Dermis blood vessel endothelial cell (primary cell): ENCODE results near the gene CALU. TPM values are rescaled to one million over a fixed set of nuclear protein-coding genes. Genes with fewer than 3 reads are reported as not detected.

Experiments
- DNase-seq: peaks from one replicate; pipeline ENCODE4 v3.0.0; 2010
- total RNA-seq: library from RNA; depleted of rRNA; stranded (reverse); fragments of >200 nt; gene quantifications from 2 replicates; pipeline ENCODE4 v1.2.3, GENCODE V29; 2014

The CALU gene
- total RNA-seq: 421 and 506 TPM in 2 replicates

GRCh38 chr7:128739048-128739962, at the start of gene CALU:
TSS of gene CALU (plus strand) at chr7:128739359. CDS start at chr7:128748584, 9,225 bp downstream.
- DNase-seq: peak; percentile 98

DNA sequence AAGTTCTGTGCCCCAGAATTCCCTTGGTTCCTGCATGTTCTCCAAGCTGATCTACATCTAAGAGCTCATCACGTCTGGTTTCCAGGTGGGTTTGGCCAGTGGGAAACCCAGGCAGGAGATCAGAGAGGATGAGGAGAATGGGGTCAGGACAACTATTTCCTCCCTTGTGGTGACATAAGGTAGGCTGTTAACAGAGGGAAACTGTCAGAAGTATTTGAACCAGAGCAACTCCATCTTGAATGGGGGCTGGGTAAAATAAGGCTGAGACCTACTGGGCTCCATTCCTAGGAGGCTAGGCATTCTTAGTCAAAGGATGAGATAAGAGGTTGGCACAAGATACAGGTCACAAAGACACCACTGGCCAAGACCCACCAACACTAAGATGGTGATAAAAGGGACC, 47.9 kb upstream of the CALU start:
- no peak for DNase-seq

DNA sequence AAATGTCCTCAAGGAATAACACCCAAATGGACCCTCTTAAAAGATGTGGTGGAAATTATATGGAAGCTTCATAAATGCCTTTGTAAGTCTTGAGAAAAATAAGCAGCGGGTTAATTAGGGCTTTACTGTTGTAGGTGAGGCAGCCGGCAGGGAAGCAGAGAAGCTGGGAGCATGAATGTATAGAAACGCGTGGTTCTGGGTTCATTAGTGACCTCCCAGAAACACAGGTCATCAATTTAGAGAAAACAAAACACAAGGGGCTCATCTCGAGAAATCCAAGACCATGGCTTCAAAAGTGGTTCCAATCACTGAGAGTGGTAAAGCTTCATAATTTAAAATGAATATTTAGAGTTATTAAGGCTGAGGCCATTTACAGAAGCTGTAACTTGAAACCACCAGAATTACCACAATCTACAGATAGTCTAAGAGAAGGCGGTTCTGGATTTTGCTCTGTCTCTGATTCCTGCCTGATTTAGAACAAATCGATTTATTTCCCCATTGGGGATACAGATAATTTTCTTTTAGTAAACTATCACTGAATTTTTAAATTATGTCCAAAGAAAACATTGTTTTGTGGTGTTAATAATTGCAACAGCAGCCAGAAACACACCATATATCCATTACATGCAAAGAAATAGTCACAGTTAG, 46.4 kb upstream of the CALU start:
- DNase-seq: no peak

GRCh38 chr7:128693373-128694015, 45.7 kb upstream of the CALU start:
- no peak for DNase-seq

DNA sequence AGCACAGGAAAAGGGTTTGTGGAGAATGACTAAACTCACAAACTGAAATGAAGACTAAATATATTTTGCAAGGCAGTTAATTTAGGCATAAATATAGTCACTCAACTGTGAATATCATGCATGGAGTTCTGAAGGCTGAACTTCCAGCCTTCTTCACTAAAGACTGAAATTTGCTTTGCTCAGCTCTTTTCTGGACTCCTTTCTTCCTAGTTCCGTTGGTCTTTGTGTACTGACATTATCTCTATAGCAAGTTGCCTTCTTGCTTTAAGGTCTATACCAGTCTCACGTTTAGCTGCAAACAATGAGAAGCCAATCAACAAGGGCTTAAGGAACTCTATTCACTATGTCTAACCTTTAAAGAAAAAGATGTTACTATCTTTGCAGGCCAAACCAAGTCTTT, 44.4 kb upstream of the CALU start:
- no peak for DNase-seq

- DNase-seq: peak; percentile 39
Measured at GRCh38 chr7:128697302-128697905, 41.8 kb upstream of the CALU start.

- no peak for DNase-seq
Measured at GRCh38 chr7:128699196-128699712, 39.9 kb upstream of the CALU start.

DNA sequence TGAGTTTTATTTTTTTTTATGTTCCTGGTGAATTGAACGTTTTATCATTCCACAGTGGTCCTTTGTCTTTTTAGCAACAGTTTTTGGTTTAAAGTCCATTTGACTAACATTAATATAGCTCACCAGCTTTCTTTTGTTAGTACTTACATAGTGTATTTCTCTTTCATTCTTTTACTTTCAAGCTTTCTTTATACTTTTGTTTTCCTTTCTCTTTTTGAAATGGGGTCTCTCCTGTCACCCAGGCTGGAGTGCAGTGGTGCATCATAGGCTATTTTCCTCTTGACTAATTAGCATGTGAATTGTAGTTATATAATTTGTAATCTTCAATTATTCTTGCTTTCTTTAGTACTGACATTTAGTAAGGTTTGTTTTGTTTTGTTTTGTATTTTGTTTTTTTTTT, 39.3 kb upstream of the CALU start:
- no peak for DNase-seq

GRCh38 chr7:128701062-128701785, 37.9 kb upstream of the CALU start:
- no peak for DNase-seq

- no peak for DNase-seq
Measured at GRCh38 chr7:128703609-128704241, 35.4 kb upstream of the CALU start.

DNA sequence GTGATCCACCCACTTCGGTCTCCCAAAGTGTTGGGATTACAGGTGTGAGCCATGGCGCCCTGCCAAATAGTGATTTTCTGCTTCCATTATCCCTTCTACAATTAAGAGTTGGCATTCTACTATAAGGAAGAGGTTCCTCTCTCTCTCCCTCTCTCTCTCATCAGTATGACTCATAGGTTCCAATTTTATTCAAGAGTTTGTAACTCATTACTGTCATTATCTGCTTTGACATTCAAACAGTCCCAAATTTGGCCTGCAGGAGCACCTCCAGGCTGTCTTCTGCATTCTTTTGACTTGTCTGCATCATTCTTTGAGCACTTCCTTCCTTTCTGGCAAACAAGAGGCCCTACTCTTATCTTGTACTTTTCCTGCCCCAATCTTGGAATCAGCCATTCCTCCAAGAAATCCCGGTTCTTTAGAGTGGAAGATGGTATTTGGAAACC, 33.2 kb upstream of the CALU start:
- DNase-seq: peak; percentile 8

GRCh38 chr7:128707752-128708151, 31.4 kb upstream of the CALU start:
- no peak for DNase-seq

GRCh38 chr7:128708235-128708634, 30.9 kb upstream of the CALU start:
- no peak for DNase-seq

DNA sequence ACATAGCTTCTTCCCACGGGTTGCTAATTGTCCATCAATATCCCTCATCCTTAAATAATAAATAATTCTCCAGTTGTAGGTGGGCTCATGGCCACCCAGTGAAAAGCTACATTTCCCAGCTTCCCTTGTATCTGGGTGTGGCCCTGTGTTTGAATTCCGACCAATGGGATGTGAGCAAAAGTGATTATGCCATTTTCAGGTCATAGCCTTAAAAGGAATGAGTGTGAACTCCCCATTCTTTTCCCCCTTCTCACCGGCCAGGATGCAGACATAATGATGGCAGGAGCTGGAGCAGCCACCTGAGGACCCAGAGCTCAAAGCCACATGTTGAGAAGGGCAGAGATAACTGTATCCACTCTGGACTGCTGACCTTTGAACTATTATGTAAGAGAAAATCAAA, 30.3 kb upstream of the CALU start:
- no peak for DNase-seq

- DNase-seq: no peak
Measured at GRCh38 chr7:128710481-128710880, 28.7 kb upstream of the CALU start.

DNA sequence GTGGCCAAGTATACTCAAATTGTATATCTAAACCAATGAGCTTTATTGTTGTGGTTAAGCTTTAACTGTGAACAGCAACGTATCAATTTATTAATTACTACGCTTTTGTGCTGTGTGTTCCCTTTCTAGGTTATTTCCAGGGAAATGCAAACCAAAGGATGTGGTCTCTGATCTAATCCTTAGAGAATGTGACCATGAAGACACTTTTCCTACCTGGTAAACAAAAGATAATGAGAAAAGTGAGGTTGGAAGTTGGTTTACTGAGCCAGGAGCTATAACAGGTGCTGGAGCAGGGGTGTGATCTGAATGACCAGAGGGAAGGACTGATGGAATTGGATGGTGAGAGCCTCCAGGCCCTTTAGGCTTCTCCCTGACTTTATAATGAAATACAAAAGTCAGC, 25.4 kb upstream of the CALU start:
- no peak for DNase-seq

DNA sequence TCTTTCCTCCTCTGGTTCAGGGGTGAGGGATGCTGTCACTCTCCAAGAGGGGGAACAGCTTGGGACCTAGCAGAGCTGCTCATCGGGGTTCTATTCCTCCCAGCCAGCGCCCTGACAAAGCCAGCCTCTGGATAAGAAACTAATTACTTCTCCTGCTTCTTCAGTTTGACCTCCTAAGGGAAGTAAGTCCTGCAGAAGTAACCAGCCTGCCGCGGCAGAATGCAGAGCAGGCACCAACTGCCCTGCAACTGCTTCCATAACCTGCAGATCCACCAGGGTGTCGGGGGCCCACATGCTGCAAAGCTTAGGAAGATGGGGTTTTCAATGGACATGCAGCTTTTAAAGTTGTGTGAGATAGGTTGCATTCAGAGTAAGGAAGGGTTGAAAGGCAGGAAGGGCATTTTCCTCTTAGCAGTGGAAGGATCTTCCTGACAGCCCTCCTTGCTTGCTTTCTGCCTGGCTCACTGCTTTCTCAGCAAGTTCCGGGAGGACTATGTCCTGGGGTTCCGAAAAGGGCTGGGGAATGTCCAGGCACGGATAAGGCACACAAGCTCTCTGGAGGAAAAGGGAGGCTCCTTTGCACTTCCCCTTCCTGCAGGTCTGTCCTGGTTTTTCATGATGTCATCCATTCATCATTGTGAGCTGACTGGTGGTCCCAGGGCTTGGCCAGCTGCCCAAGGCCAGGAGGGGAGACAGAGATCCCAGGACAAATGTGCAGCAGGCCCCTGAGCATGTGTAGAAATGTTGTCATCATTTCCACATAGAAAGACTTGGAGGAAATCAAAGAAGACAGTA, 24.3 kb upstream of the CALU start:
- DNase-seq: peak; percentile 28

GRCh38 chr7:128718967-128719642, 20.1 kb upstream of the CALU start:
- no peak for DNase-seq

DNA sequence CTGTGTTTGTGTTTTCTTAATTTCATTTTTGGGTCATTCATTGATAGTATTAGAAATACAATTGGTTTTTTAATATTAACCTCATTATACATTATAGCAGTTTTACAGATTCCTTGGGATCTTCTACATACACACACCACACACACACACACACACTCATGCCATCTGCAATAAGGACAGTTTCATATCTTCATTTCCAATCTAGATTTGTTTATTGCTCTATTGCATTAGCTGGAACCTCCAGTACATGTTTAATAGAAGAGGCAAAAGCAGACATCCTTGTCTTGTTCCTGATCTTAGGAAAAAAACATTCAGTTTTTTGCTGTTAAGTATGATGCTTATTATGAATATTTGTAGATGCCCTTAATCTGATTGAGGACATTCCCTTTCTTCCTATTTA, 17.8 kb upstream of the CALU start:
- DNase-seq: no peak

GRCh38 chr7:128724743-128725142, 14.4 kb upstream of the CALU start:
- DNase-seq: no peak
